LNCaP clone FGC (cell line): ENCODE results near the gene PRKG1.

Experiments
- DNase-seq: peaks from one replicate; pipeline ENCODE4 v3.0.0-alpha.2; 2011; ENCODE audit warnings: low read depth
- H3K4me3 ChIP-seq: 2 replicates; pipeline ENCODE4 v1.5.1; 2011; ENCODE audit warnings: mild to moderate bottlenecking, low read depth, low read length, control low read depth
- CTCF ChIP-seq: IDR thresholded peaks from 2 replicates; pipeline ENCODE4 v1.5.1; 2012; ENCODE audit warnings: mild to moderate bottlenecking; ENCODE audit not compliant: control insufficient read depth, insufficient read depth; ENCODE audit errors: extremely low read depth

Gene PRKG1

DNA sequence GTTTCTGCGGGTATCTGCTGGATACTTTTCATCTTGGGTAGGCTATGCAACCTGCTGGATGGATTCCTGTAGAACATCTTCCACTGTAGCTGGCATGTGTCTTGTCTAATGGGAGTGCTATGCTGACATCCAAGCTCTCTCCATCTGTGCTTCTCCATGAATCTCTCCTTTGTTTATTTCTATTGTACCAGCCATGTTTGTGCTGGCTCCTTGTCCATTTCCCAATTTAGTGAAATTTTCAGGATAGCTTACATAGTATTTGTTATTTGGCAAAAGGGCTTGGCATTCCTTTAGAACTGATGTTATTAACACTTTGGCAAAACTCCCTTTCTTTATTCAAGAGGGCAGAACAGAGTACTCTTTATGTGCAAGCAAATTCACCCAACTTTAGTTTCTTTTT is 427.1 kb downstream of the PRKG1 start:
- TF ChIP-seq CTCF, result no peak
- no peak for DNase-seq
- no peak overlapping the region for H3K4me3 ChIP-seq

GRCh38 chr10:51502124-51502523 is 427.8 kb downstream of the PRKG1 start:
- DNase-seq, result no peak
- H3K4me3 ChIP-seq, result no peak overlapping the region
- TF ChIP-seq CTCF, result no peak

- no peak for TF ChIP-seq CTCF
- no peak overlapping the region for H3K4me3 ChIP-seq
- DNase-seq, result no peak
These were observed 429.1 kb downstream of the PRKG1 start for GRCh38 chr10:51503378-51503777.

DNA sequence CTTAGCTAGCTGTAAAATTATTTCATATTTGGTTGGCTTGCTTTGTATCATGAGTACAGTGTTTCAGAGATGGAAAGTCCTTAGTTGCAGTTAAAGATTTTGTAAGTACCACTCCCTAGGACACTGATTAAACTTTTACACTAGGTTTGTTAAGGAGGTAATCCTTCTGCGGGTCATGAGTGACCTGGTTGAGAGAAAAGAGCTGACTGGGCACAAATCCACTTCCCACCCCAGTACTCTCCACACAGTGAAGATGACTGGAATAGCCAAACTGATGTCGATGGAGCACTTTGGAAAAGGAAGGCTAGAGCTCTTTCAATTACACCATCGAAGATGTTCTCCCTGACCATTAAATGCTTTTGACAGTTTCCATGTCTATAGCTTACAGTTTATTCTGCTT is 433.2 kb downstream of the PRKG1 start:
- no peak overlapping the region for H3K4me3 ChIP-seq
- no peak for TF ChIP-seq CTCF
- DNase-seq, result no peak

GRCh38 chr10:51508156-51508555 is 433.9 kb downstream of the PRKG1 start:
- H3K4me3 ChIP-seq, result no peak overlapping the region
- no peak for TF ChIP-seq CTCF
- DNase-seq, result no peak

GRCh38 chr10:51510231-51510630 is 435.9 kb downstream of the PRKG1 start:
- no peak for DNase-seq
- TF ChIP-seq CTCF, result no peak
- no peak overlapping the region for H3K4me3 ChIP-seq

- H3K4me3 ChIP-seq, result no peak overlapping the region
- no peak for DNase-seq
- no peak for TF ChIP-seq CTCF
These were observed 447.3 kb downstream of the PRKG1 start for GRCh38 chr10:51521605-51522004.
